Left lung (tissue), 10 donors: ENCODE measurements around the gene KIAA1217. TPM values are rescaled to one million over a fixed set of nuclear protein-coding genes. Genes with fewer than 3 reads are reported as not detected.

Experiments
- ATAC-seq: fragments of 200-7000 bp; cut with Tn5 transposase; one replicate; pipeline ENCODE4 v1.9.1; 2020; ENCODE audit warnings: moderate library complexity
- DNase-seq, 4 donors: peaks; one replicate each; pipeline ENCODE4 v3.0.0-alpha.2; 2013 to 2020
- H3K27ac ChIP-seq, 2 donors: fragments of 200-600 bp; sonication (generic) in 1 of 2; one replicate each; pipeline versions ENCODE4 v1.5.0 to v1.8.0; 2020 to 2021
- H3K27me3 ChIP-seq, 2 donors: fragments of 200-600 bp; sonication (generic) in 1 of 2; one replicate each; pipeline versions ENCODE4 v1.5.0 to v1.8.0; 2020 to 2021
- H3K36me3 ChIP-seq, 2 donors: fragments of 200-600 bp; sonication (generic) in 1 of 2; one replicate each; pipeline versions ENCODE4 v1.5.0 to v1.8.0; 2020 to 2021
- H3K4me1 ChIP-seq, 2 donors: fragments of 200-600 bp; one replicate each; pipeline ENCODE4 v1.8.0; 2021
- H3K4me3 ChIP-seq, 2 donors: fragments of 200-600 bp; sonication (generic) in 1 of 2; one replicate each; pipeline versions ENCODE4 v1.5.0 to v1.8.0; 2020 to 2021; ENCODE audit warnings: mild to moderate bottlenecking in 1 of 2
- H3K9me3 ChIP-seq, 2 donors: fragments of 200-600 bp; sonication (generic) in 1 of 2; one replicate each; pipeline versions ENCODE4 v1.5.0 to v1.8.0; 2020 to 2021
- CTCF ChIP-seq, 2 donors: fragments of 200-600 bp; sonication (generic) in 1 of 2; IDR thresholded peaks; one replicate each; pipeline versions ENCODE4 v1.5.0 to v1.8.0; 2021; ENCODE audit warnings: antibody characterized with exemption in 2 of 2
- intact Hi-C, 2 donors: fragments of 100-400 bp; cut with DNase I; formaldehyde crosslinking; loops; one replicate each; pipeline versions ENCODE4 v1.11.2 to v1.14.2; 2022
- polyA plus RNA-seq, 6 donors: library from polyadenylated mRNA; unstranded; fragments of 120-200 nt; gene quantifications; one replicate each; pipeline ENCODE4 v1.2.1, GENCODE V29; 2013; ENCODE audit not compliant: insufficient read length in 6 of 6
- total RNA-seq, 2 donors: library from RNA; stranded (reverse); fragmentation: NEBNext Ultra II Directional; extraction: Animal tissue kit (Norgen Biotek cat#: 25700); gene quantifications; one replicate each; pipeline ENCODE4 v1.2.1, GENCODE V29; 2021
- donor health status: DM: no; HTN: yes; CAD: no.
- donor health status: DM: no; HTN: no; CAD: no.

The KIAA1217 gene
- total and polyA plus RNA-seq, 8 donors = 28.3 to 69.1 (median 60.4) TPM

DNA sequence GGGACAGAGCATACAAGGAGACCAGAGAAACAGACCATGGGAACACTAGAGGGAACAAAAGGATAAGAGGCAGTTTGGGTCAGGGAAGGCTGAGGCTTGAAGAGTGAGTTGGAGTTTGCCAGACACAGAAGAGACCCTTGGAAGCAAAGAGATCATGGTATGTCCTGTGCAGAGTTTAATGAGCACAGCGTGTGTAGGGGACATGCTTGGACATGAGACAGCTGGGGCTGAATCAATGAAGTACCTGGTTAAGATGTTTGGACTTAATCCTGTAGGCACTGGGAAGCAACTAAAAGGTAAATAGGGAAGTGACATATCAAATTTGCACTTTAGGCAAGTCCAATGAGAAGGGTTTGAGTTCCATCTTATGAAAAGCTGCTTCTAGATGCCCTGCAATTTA is 79.6 kb downstream of the KIAA1217 start:
- Histone ChIP-seq H3K9me3 (peaks cover 0 to 6% of the 10 kb centered on the region in 2 donors), H3K27me3 (no peaks in the 10 kb centered on the region), H3K36me3 (no peaks in the 10 kb centered on the region), H3K4me3 (no peak overlapping the region), H3K4me1 (no peaks in the 10 kb centered on the region), H3K27ac (no peak overlapping the region)
- DNase-seq (no peak), ATAC-seq (no peak)
- no peak for TF ChIP-seq CTCF (IDR thresholded peaks at IDR 0.05)
- intact Hi-C loops = no loop called here

DNA sequence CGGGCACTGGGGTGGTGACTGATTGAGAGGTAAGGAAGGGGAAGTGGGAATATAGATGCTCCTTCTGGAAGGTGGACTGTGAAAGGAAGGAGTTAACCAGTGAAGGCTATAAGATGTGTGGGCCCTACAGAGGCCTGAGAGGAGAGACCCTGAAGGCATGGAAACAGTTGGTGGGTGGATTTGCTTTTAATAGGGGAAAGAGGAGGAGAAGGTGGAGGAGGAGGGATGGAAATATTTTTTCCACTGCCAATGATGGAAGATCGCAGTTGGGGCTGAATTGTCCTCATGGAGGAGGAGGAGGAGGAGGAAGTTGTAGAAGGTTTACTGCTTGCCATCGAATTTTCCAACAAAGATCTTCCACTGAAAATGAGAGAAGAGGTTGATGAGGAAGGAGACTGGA is 80.3 kb downstream of the KIAA1217 start:
- DNase-seq (no peak), ATAC-seq (no peak)
- H3K27ac ChIP-seq = no peak overlapping the region
- no peaks in the 10 kb centered on the region for H3K36me3 ChIP-seq
- H3K4me3 ChIP-seq = no peak overlapping the region
- H3K4me1 ChIP-seq = no peaks in the 10 kb centered on the region
- peaks cover 0 to 4% of the 10 kb centered on the region in 2 donors for H3K9me3 ChIP-seq
- intact Hi-C loops = no loop called here
- H3K27me3 ChIP-seq = no peaks in the 10 kb centered on the region
- TF ChIP-seq CTCF (IDR thresholded peaks at IDR 0.05) = no peak

- Histone ChIP-seq H3K27me3 (no peaks in the 10 kb centered on the region), H3K27ac (no peak overlapping the region), H3K36me3 (no peaks in the 10 kb centered on the region), H3K9me3 (peaks cover 0 to 4% of the 10 kb centered on the region in 2 donors), H3K4me1 (no peaks in the 10 kb centered on the region), H3K4me3 (no peak overlapping the region)
- DNase-seq (no peak), ATAC-seq (no peak)
- intact Hi-C loops = no loop called here
- TF ChIP-seq CTCF (IDR thresholded peaks at IDR 0.05) = no peak
Measured at GRCh38 chr10:24292304-24293293, 83.7 kb downstream of the KIAA1217 start.

GRCh38 chr10:24299578-24300260 is 90.8 kb downstream of the KIAA1217 start:
- no peak for DNase-seq
- Histone ChIP-seq H3K27ac (no peak overlapping the region), H3K9me3 (no peaks in the 10 kb centered on the region), H3K4me3 (no peak overlapping the region), H3K36me3 (no peaks in the 10 kb centered on the region), H3K4me1 (no peaks in the 10 kb centered on the region), H3K27me3 (no peaks in the 10 kb centered on the region)
- no peak for TF ChIP-seq CTCF (IDR thresholded peaks at IDR 0.05)
- intact Hi-C loops = no loop called here
- no peak for ATAC-seq
